ENCODE measurements around the gene MITF.

GRCh38 chr3:69747511-69748258, 8.4 kb downstream of the MITF start:
- TF ChIP-seq CTCF (IDR thresholded peaks at IDR 0.05) (no peak), POLR2A (IDR thresholded peaks at IDR 0.05) (no peak)
